Measurements from ENCODE around the gene MAGOH.

The MAGOH gene

GRCh38 chr1:53182111-53182593, 56.2 kb downstream of the MAGOH start:
- intact Hi-C loops (cut with micrococcal nuclease), result no loop called here
- no peaks in the 10 kb centered on the region for H3K36me3 Mint-ChIP-seq (ENCODE audit: low read depth)
- no peaks in the 10 kb centered on the region for H3K4me1 Mint-ChIP-seq (ENCODE audit: low read depth)
- no peaks in the 10 kb centered on the region for H3K9me3 Mint-ChIP-seq
- no peak overlapping the region for H3K4me3 Mint-ChIP-seq
- H3K27ac Mint-ChIP-seq, result no peak overlapping the region
- peaks cover 9% of the 10 kb centered on the region for H3K27me3 Mint-ChIP-seq

- Mint-ChIP-seq H3K27me3 (peaks cover 9% of the 10 kb centered on the region), H3K4me3 (no peak overlapping the region)
Observed at GRCh38 chr1:53180951-53181350, 57.4 kb downstream of the MAGOH start.

DNA sequence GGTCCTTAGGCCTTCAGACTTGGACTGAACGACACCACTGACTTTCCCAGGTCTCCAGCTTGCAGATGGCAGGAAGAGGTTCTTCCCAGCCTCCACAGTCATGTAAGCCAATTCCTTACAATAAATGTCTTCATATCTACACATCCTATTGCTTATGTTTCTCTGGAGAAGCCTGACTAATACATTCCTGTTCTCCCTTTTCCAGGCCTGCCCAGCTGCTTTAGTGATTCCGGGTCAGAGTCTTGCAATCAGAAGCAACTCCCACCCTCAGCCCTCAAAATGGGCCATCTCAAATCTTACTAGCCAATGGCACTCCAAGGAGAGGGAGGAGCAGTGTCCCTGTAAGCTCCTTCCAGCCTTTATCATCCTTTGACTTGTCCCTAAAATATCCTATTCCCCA, 58.1 kb downstream of the MAGOH start:
- intact Hi-C loops (cut with micrococcal nuclease), result no loop called here
- H3K27ac Mint-ChIP-seq, result no peak overlapping the region
- H3K4me1 Mint-ChIP-seq (ENCODE audit: low read depth), result no peaks in the 10 kb centered on the region
- H3K9me3 Mint-ChIP-seq, result no peaks in the 10 kb centered on the region
- H3K4me3 Mint-ChIP-seq, result no peak overlapping the region
- H3K36me3 Mint-ChIP-seq (ENCODE audit: low read depth), result no peaks in the 10 kb centered on the region
- peaks cover 11% of the 10 kb centered on the region for H3K27me3 Mint-ChIP-seq

More at GRCh38 chr1:53180951-53181350, 57.4 kb downstream of the MAGOH start:
- Mint-ChIP-seq H3K9me3 (no peaks in the 10 kb centered on the region), H3K27ac (no peak overlapping the region), H3K4me1 (ENCODE audit: low read depth) (no peaks in the 10 kb centered on the region), H3K36me3 (ENCODE audit: low read depth) (no peaks in the 10 kb centered on the region)
- intact Hi-C loops (cut with micrococcal nuclease), result no loop called here
